GM12878 (cell line): ENCODE measurements around the gene EBP. TPM values are rescaled to one million over a fixed set of nuclear protein-coding genes. Genes with fewer than 3 reads are reported as not detected.

ENCODE experiments used
- ATAC-seq: fragments of 200-7000 bp; cut with Tn5 transposase; 3 replicates; pipeline ENCODE4 v1.9.1; 2020; ENCODE audit warnings: mild to moderate bottlenecking, moderate library complexity
- BruUV-seq: library from RNA; stranded (reverse); fragments of 400-500 nt; replicated peaks from 2 replicates; lab custom pipeline; 2021; lab: Mats Ljungman, UMichigan
- CTCF ChIA-PET: fragments of 300-600 bp; sonication (Branson Sonifier 250); formaldehyde crosslinking; extraction: SDS; loops from one replicate; lab custom pipeline; 2021; ENCODE audit warnings: inconsistent platforms; lab: Yijun Ruan, JAX
- POLR2A ChIA-PET: fragments of 350-600 bp; formaldehyde crosslinking; extraction: SDS; loops from one replicate; lab custom pipeline; 2021; ENCODE audit warnings: inconsistent platforms; lab: Charles Lee
- RAD21 ChIA-PET: fragments of 300-600 bp; sonication (Branson Sonifier 250); formaldehyde crosslinking; loops from one replicate; lab custom pipeline; 2023; ENCODE audit warnings: antibody characterized with exemption; ENCODE audit not compliant: unreplicated experiment; lab: Charles Lee
- SMC1A ChIA-PET: fragments of 300-600 bp; sonication (Branson Sonifier 250); formaldehyde crosslinking; loops from one replicate; lab custom pipeline; 2023; ENCODE audit not compliant: unreplicated experiment, uncharacterized antibody; lab: Charles Lee
- DNase-seq: peaks from one replicate; pipeline ENCODE4 v3.0.0-alpha.2; 2011; ENCODE audit warnings: low read depth, low spot score
- FAIRE-seq: peaks from 3 replicates; lab custom pipeline; 2011; peaks lifted over from hg19 to GRCh38; lab: Jason Lieb, UNC
- H2AFZ ChIP-seq: 2 replicates; pipeline ENCODE4 v1.6.0; 2011; ENCODE audit warnings: low read depth, low read length, control low read depth; ENCODE audit not compliant: control insufficient read depth
- H3K27ac ChIP-seq: 2 replicates; pipeline ENCODE4 v1.5.1; 2011; ENCODE audit warnings: control low read depth; ENCODE audit not compliant: control insufficient read depth, insufficient read depth
- H3K27me3 ChIP-seq, 2 experiments: replicated peaks in 1 of 2; 2 replicates each; pipeline versions ENCODE4 v1.6.0 to v1.6.1; 2011; ENCODE audit warnings: low read length in 1 of 2; ENCODE audit not compliant: control insufficient read depth in 2 of 2, insufficient read depth in 2 of 2
- H3K36me3 ChIP-seq, 2 experiments: 2 replicates each; pipeline ENCODE4 v1.5.1; 2011; ENCODE audit warnings: low read length in 1 of 2; ENCODE audit not compliant: control insufficient read depth in 2 of 2, insufficient read depth in 2 of 2
- H3K4me1 ChIP-seq: 2 replicates; pipeline ENCODE4 v1.6.1; 2011; ENCODE audit warnings: mild to moderate bottlenecking, low read length, moderate library complexity, mixed read lengths; ENCODE audit not compliant: control insufficient read depth, insufficient read depth
- H3K4me2 ChIP-seq: 2 replicates; pipeline ENCODE4 v1.6.0; 2011; ENCODE audit warnings: control low read depth; ENCODE audit not compliant: control insufficient read depth, insufficient read depth
- H3K4me3 ChIP-seq: fragments of 200-600 bp; sonication (generic); 2 replicates; pipeline ENCODE4 v1.5.1; 2016
- H3K79me2 ChIP-seq: 2 replicates; pipeline ENCODE4 v1.6.0; 2011; ENCODE audit warnings: low read length; ENCODE audit not compliant: control insufficient read depth, insufficient read depth
- H3K9ac ChIP-seq: 2 replicates; pipeline ENCODE4 v1.8.0; 2011; ENCODE audit warnings: low read length, control low read depth, mixed read lengths; ENCODE audit not compliant: control insufficient read depth, insufficient read depth
- H3K9me3 ChIP-seq: replicated peaks from 3 replicates; pipeline ENCODE4 v1.5.1; 2011; ENCODE audit warnings: mild to moderate bottlenecking, low read length; ENCODE audit not compliant: control insufficient read depth, insufficient read depth
- H4K20me1 ChIP-seq: 2 replicates; pipeline ENCODE4 v1.6.0; 2011; ENCODE audit not compliant: control insufficient read depth, insufficient read depth
- RAD51 ChIP-seq: fragments of 450-650 bp; IDR thresholded peaks from 2 replicates; pipeline ENCODE4 v1.6.1; 2016; ENCODE audit warnings: moderate library complexity, mild to moderate bottlenecking, inconsistent platforms
- RB1 ChIP-seq: fragments of 450-650 bp; formaldehyde crosslinking; IDR thresholded peaks from 2 replicates; pipeline ENCODE4 v1.6.1; 2017; ENCODE audit warnings: mild to moderate bottlenecking, borderline replicate concordance
- ZSCAN29 ChIP-seq: fragments of 450-650 bp; IDR thresholded peaks from 2 replicates; pipeline ENCODE4 v1.6.1; 2017; ENCODE audit warnings: mild to moderate bottlenecking, moderate library complexity
- ZZZ3 ChIP-seq: IDR thresholded peaks from 2 replicates; pipeline ENCODE4 v1.6.1; 2011; ENCODE audit warnings: low read depth; ENCODE audit not compliant: control insufficient read depth, insufficient read length
- WGBS: methylation state at CpG from one replicate; pipeline ENCODE4 v1.1.6; 2016; ENCODE audit warnings: low lambda C conversion rate; ENCODE audit not compliant: insufficient replicate concordance, insufficient coverage; ENCODE audit errors: missing lambda C conversion rate; 5-methylcytosine and 5-hydroxymethylcytosine counted together
- in situ Hi-C: fragments of 300-500 bp; cut with MboI; formaldehyde crosslinking; loops from 9 replicates; pipeline ENCODE4 v1.14.3; 2018; ENCODE audit warnings: mixed read lengths
- intact Hi-C: fragments of 100-400 bp; cut with micrococcal nuclease; formaldehyde crosslinking; loops from one replicate; pipeline ENCODE4 v1.14.2; 2022; ENCODE audit not compliant: unreplicated experiment
- polyA plus RNA-seq, 11 experiments: library from polyadenylated mRNA; depleted of rRNA in 4 of 11; unstranded in 6 of 11; stranded (reverse) in 5 of 11; fragments of >200 nt; fragmentation: Nextera tagmentation in 4 of 11; fragmentation: Illumina TruSeq in 1 of 11; extraction: Ambion mirVana in 4 of 11; extraction: Trizol in 1 of 11; gene quantifications; 1 replicate in 1 of 11; 2 replicates in 10 of 11; pipeline versions ENCODE4 v1.2.1 to v1.2.3, GENCODE V29; 2011 to 2016; ENCODE audit warnings: inconsistent platforms in 2 of 11, missing spikeins in 2 of 11, low read depth in 1 of 11
- total RNA-seq, 4 experiments: library from RNA; depleted of rRNA in 3 of 4; stranded (reverse); fragments of >200 nt in 3 of 4; fragmentation: Illumina TruSeq in 1 of 4; extraction: Trizol in 1 of 4; gene quantifications; 2 replicates each; pipeline versions ENCODE4 v1.2.1 to v1.2.3, GENCODE V29; 2013 to 2021
- TF ChIP-seq, protein P1 (sequence below): fragments of 450-650 bp; IDR thresholded peaks from 2 replicates; pipeline ENCODE4 v1.6.1; 2017; ENCODE audit warnings: mild to moderate bottlenecking, low read depth, inconsistent platforms; ENCODE audit not compliant: poor library complexity, severe bottlenecking
- TF ChIP-seq, protein P2 (sequence below): fragments of 450-650 bp; formaldehyde crosslinking; IDR thresholded peaks from 2 replicates; pipeline ENCODE4 v1.4.0; 2020; ENCODE audit warnings: mild to moderate bottlenecking, moderate library complexity
- TF ChIP-seq, protein P3 (sequence below): fragments of 450-650 bp; IDR thresholded peaks from 2 replicates; pipeline ENCODE4 v1.6.1; 2014; ENCODE audit warnings: mild to moderate bottlenecking
- TF ChIP-seq, protein P4 (sequence below): fragments of 450-650 bp; formaldehyde crosslinking; IDR thresholded peaks from 2 replicates; pipeline ENCODE4 v1.4.0; 2022; ENCODE audit warnings: mild to moderate bottlenecking, moderate library complexity
- TF ChIP-seq, protein P5 (sequence below): IDR thresholded peaks from 2 replicates; pipeline ENCODE4 v1.6.1; 2011; ENCODE audit warnings: borderline replicate concordance, low read depth, mild to moderate bottlenecking, moderate library complexity, mixed read lengths, low read length; ENCODE audit not compliant: insufficient read depth; ENCODE audit errors: extremely low read length

EBP gene
- total and polyA plus RNA-seq, 10 of the 15 experiments (the other 5 are each of a cell fraction or from before 2014, with no cell fraction given), result 125 to 628 (median 180) TPM

DNA sequence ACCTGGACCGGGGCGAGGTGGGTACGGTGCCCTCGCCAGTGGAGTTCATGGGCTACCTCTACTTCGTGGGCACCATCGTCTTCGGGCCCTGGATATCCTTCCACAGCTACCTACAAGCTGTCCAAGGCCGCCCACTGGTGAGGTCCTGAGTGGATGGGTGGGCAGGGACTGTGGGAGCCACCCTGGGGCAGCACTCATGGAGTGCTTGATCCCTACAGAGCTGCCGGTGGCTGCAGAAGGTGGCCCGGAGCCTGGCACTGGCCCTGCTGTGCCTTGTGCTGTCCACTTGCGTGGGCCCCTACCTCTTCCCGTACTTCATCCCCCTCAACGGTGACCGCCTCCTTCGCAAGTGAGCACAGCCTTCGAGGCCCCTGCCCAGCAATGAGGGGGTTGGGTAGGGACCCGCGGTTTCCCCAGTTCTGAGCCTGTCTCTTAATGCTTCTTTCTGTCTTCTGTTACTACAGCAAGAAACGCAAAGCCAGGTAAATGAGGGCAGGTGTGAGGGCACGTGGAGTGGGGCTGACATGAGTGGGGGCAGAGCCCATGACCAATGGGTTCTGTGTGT lies 9.2 kb upstream of the EBP start:
- no peak overlapping the region for H3K27ac ChIP-seq
- H4K20me1 ChIP-seq, result no peaks in the 10 kb centered on the region
- DNase-seq (no peak), ATAC-seq (no peak), FAIRE-seq (no peak)
- SMC1A ChIA-PET, result interaction anchor here (0.6 kb wide), 1 partner anchor 43 kb away, joined by 3 read pairs; no protein-coding TSS in a partner anchor
- H3K4me3 ChIP-seq, result no peak overlapping the region
- in situ Hi-C loops (no loop called here), intact Hi-C loops (no loop called here)
- no peaks in the 10 kb centered on the region for H3K79me2 ChIP-seq
- no TSS peak for BruUV-seq
- RAD21 ChIA-PET, result no interaction called here
- H3K36me3 ChIP-seq, result no peaks in the 10 kb centered on the region
- H3K9ac ChIP-seq, result no peak overlapping the region
- no peaks in the 10 kb centered on the region; the same call in 1 of the 2 replicates for H3K4me1 ChIP-seq
- H2AFZ ChIP-seq, result no peak overlapping the region
- 66% methylated on average over 20 of the region's 20 CpGs for WGBS
- CTCF ChIA-PET, result no interaction called here
- POLR2A ChIA-PET, result interaction anchor here (1.4 kb wide), 1 partner anchor 62 kb away, joined by 3 read pairs; the partner anchor contains the start of gene RBM3
- H3K9me3 ChIP-seq, result no peaks in the 10 kb centered on the region
- no peak overlapping the region for H3K4me2 ChIP-seq
- no peaks in the 10 kb centered on the region for H3K27me3 ChIP-seq
- TF ChIP-seq, protein P1, sequence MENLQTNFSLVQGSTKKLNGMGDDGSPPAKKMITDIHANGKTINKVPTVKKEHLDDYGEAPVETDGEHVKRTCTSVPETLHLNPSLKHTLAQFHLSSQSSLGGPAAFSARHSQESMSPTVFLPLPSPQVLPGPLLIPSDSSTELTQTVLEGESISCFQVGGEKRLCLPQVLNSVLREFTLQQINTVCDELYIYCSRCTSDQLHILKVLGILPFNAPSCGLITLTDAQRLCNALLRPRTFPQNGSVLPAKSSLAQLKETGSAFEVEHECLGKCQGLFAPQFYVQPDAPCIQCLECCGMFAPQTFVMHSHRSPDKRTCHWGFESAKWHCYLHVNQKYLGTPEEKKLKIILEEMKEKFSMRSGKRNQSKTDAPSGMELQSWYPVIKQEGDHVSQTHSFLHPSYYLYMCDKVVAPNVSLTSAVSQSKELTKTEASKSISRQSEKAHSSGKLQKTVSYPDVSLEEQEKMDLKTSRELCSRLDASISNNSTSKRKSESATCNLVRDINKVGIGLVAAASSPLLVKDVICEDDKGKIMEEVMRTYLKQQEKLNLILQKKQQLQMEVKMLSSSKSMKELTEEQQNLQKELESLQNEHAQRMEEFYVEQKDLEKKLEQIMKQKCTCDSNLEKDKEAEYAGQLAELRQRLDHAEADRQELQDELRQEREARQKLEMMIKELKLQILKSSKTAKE, result no peak
- TF ChIP-seq, protein P2, sequence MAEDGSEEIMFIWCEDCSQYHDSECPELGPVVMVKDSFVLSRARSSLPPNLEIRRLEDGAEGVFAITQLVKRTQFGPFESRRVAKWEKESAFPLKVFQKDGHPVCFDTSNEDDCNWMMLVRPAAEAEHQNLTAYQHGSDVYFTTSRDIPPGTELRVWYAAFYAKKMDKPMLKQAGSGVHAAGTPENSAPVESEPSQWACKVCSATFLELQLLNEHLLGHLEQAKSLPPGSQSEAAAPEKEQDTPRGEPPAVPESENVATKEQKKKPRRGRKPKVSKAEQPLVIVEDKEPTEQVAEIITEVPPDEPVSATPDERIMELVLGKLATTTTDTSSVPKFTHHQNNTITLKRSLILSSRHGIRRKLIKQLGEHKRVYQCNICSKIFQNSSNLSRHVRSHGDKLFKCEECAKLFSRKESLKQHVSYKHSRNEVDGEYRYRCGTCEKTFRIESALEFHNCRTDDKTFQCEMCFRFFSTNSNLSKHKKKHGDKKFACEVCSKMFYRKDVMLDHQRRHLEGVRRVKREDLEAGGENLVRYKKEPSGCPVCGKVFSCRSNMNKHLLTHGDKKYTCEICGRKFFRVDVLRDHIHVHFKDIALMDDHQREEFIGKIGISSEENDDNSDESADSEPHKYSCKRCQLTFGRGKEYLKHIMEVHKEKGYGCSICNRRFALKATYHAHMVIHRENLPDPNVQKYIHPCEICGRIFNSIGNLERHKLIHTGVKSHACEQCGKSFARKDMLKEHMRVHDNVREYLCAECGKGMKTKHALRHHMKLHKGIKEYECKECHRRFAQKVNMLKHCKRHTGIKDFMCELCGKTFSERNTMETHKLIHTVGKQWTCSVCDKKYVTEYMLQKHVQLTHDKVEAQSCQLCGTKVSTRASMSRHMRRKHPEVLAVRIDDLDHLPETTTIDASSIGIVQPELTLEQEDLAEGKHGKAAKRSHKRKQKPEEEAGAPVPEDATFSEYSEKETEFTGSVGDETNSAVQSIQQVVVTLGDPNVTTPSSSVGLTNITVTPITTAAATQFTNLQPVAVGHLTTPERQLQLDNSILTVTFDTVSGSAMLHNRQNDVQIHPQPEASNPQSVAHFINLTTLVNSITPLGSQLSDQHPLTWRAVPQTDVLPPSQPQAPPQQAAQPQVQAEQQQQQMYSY (CRISPR knock-in tag), result no peak
- no peak for TF ChIP-seq RB1
- TF ChIP-seq, protein P3, sequence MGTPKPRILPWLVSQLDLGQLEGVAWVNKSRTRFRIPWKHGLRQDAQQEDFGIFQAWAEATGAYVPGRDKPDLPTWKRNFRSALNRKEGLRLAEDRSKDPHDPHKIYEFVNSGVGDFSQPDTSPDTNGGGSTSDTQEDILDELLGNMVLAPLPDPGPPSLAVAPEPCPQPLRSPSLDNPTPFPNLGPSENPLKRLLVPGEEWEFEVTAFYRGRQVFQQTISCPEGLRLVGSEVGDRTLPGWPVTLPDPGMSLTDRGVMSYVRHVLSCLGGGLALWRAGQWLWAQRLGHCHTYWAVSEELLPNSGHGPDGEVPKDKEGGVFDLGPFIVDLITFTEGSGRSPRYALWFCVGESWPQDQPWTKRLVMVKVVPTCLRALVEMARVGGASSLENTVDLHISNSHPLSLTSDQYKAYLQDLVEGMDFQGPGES, result no peak
- no peak for TF ChIP-seq RAD51
- TF ChIP-seq, protein P4, sequence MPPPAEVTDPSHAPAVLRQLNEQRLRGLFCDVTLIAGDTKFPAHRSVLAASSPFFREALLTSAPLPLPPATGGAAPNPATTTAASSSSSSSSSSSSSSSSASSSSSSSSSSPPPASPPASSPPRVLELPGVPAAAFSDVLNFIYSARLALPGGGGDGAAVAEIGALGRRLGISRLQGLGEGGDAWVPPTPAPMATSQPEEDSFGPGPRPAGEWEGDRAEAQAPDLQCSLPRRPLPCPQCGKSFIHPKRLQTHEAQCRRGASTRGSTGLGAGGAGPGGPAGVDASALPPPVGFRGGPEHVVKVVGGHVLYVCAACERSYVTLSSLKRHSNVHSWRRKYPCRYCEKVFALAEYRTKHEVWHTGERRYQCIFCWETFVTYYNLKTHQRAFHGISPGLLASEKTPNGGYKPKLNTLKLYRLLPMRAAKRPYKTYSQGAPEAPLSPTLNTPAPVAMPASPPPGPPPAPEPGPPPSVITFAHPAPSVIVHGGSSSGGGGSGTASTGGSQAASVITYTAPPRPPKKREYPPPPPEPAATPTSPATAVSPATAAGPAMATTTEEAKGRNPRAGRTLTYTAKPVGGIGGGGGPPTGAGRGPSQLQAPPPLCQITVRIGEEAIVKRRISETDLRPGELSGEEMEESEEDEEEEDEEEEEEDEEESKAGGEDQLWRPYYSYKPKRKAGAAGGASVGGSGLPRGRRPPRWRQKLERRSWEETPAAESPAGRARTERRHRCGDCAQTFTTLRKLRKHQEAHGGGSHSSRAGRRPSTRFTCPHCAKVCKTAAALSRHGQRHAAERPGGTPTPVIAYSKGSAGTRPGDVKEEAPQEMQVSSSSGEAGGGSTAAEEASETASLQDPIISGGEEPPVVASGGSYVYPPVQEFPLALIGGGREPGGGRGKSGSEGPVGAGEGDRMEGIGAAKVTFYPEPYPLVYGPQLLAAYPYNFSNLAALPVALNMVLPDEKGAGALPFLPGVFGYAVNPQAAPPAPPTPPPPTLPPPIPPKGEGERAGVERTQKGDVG, result no peak
- no peak for TF ChIP-seq ZZZ3
- TF ChIP-seq ZSCAN29, result no peak
- TF ChIP-seq, protein P5, sequence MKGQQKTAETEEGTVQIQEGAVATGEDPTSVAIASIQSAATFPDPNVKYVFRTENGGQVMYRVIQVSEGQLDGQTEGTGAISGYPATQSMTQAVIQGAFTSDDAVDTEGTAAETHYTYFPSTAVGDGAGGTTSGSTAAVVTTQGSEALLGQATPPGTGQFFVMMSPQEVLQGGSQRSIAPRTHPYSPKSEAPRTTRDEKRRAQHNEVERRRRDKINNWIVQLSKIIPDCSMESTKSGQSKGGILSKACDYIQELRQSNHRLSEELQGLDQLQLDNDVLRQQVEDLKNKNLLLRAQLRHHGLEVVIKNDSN, result no peak
